Astrocyte (in vitro differentiated cells and primary cell): ENCODE data around the gene TRAPPC4. TPM values are rescaled to one million over a fixed set of nuclear protein-coding genes. Genes with fewer than 3 reads are reported as not detected.

Experiments
- DNase-seq: peaks from one replicate; pipeline ENCODE4 v3.0.0-alpha.2; 2010; ENCODE audit warnings: low read depth
- FAIRE-seq: peaks from 2 replicates; lab custom pipeline; 2011; peaks lifted over from hg19 to GRCh38; lab: Jason Lieb, UNC
- H2AFZ ChIP-seq: 2 replicates; pipeline ENCODE4 v1.6.0; 2012; ENCODE audit warnings: low read depth, low read length, inconsistent platforms
- H3K27ac ChIP-seq: 2 replicates; pipeline ENCODE4 v1.5.1; 2011; ENCODE audit warnings: low read depth, low read length, inconsistent platforms
- H3K27me3 ChIP-seq: 2 replicates; pipeline ENCODE4 v1.6.0; 2011; ENCODE audit warnings: low read length, inconsistent platforms; ENCODE audit not compliant: insufficient read depth
- H3K36me3 ChIP-seq: 2 replicates; pipeline ENCODE4 v1.5.1; 2011; ENCODE audit warnings: low read length, inconsistent platforms; ENCODE audit not compliant: insufficient read depth
- H3K4me1 ChIP-seq: 2 replicates; pipeline ENCODE4 v1.5.1; 2011; ENCODE audit warnings: low read length, inconsistent platforms; ENCODE audit not compliant: insufficient read depth
- H3K4me2 ChIP-seq: 2 replicates; pipeline ENCODE4 v1.6.0; 2012; ENCODE audit warnings: low read length, inconsistent platforms
- H3K4me3 ChIP-seq: 2 replicates; pipeline ENCODE4 v1.5.1; 2011; ENCODE audit warnings: low read depth, mild to moderate bottlenecking, low read length, inconsistent platforms; ENCODE audit not compliant: insufficient read depth
- H3K79me2 ChIP-seq: 2 replicates; pipeline ENCODE4 v1.6.0; 2012; ENCODE audit warnings: mild to moderate bottlenecking, low read length, inconsistent platforms; ENCODE audit not compliant: insufficient read depth
- H3K9ac ChIP-seq: 2 replicates; pipeline ENCODE4 v1.6.0; 2012; ENCODE audit warnings: mild to moderate bottlenecking, low read length, inconsistent platforms
- H3K9me3 ChIP-seq: 2 replicates; pipeline ENCODE4 v1.5.1; 2012; ENCODE audit warnings: low read depth, mild to moderate bottlenecking, low read length, inconsistent platforms; ENCODE audit not compliant: insufficient read depth
- H4K20me1 ChIP-seq: 2 replicates; pipeline ENCODE4 v1.6.0; 2012; ENCODE audit warnings: low read length, inconsistent platforms; ENCODE audit not compliant: insufficient read depth
- H3K27ac Mint-ChIP-seq: one replicate; pipeline ENCODE4 v1.8.0; 2021; ENCODE audit warnings: mild to moderate bottlenecking, mixed read lengths; ENCODE audit not compliant: unreplicated experiment
- H3K27me3 Mint-ChIP-seq: one replicate; pipeline ENCODE4 v1.8.0; 2021; ENCODE audit warnings: low read depth, mixed read lengths; ENCODE audit not compliant: unreplicated experiment
- H3K36me3 Mint-ChIP-seq: one replicate; pipeline ENCODE4 v1.8.0; 2021; ENCODE audit warnings: low read depth, mixed read lengths; ENCODE audit not compliant: unreplicated experiment
- H3K4me1 Mint-ChIP-seq: one replicate; pipeline ENCODE4 v1.8.0; 2021; ENCODE audit warnings: low read depth, mixed read lengths; ENCODE audit not compliant: unreplicated experiment
- H3K4me3 Mint-ChIP-seq: one replicate; pipeline ENCODE4 v1.8.0; 2021; ENCODE audit warnings: mild to moderate bottlenecking, moderate library complexity, mixed read lengths; ENCODE audit not compliant: unreplicated experiment
- H3K9me3 Mint-ChIP-seq: one replicate; pipeline ENCODE4 v1.8.0; 2021; ENCODE audit warnings: mild to moderate bottlenecking, mixed read lengths; ENCODE audit not compliant: unreplicated experiment
- EZH2 ChIP-seq: IDR thresholded peaks from 2 replicates; pipeline ENCODE4 v1.6.1; 2012; ENCODE audit warnings: mild to moderate bottlenecking, low read length, inconsistent platforms; ENCODE audit not compliant: insufficient read depth
- total RNA-seq: library from RNA; stranded (reverse); gene quantifications from 2 replicates; pipeline ENCODE4 v1.2.1, GENCODE V29; 2021
- TF ChIP-seq, protein P1 (sequence below): IDR thresholded peaks from 2 replicates; pipeline ENCODE4 v1.5.1; 2011; ENCODE audit warnings: low read depth, mild to moderate bottlenecking, inconsistent platforms, low read length, moderate library complexity; ENCODE audit not compliant: insufficient read depth

TRAPPC4 gene
- total RNA-seq, 1 donor from 2014 or later, result 88.3 TPM

DNA sequence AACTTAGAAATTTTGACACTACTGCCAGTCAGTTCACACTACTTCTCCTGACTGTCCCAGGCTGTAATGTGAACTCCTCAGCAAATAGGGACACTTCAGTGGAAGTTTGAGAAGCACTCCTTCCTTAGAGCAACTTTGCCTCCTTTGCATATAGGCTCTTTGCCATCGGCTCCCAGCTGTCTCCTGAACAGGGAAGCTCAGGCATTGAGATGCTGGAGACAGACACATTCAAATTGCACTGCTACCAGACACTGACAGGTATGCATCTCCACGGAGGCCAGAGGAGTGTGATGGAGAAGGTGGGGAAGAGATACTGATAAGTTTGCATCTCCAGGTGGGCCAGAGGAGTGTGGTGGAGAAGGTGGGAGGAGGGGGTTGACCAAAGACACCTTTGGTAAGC lies 1.4 kb downstream of the TRAPPC4 start:
- Histone ChIP-seq H2AFZ (no peak overlapping the region), H3K4me2 (peak overlapping the region; percentile 86), H3K27me3 (no peaks in the 10 kb centered on the region), H3K79me2 (peaks cover 72% of the 10 kb centered on the region), H4K20me1 (peaks cover 76% of the 10 kb centered on the region), H3K4me3 (peak overlapping the region; percentile 20), H3K9me3 (no peaks in the 10 kb centered on the region), H3K27ac (no peak overlapping the region), H3K36me3 (peaks cover 28% of the 10 kb centered on the region), H3K9ac (peak overlapping the region; percentile 95), H3K4me1 (peaks cover 19% of the 10 kb centered on the region)
- DNase-seq, result no peak
- Mint-ChIP-seq H3K4me3 (peak overlapping the region; percentile 99), H3K4me1 (peaks cover 29% of the 10 kb centered on the region), H3K9me3 (no peaks in the 10 kb centered on the region), H3K36me3 (peaks cover 16% of the 10 kb centered on the region), H3K27ac (peak overlapping the region; percentile 86), H3K27me3 (no peaks in the 10 kb centered on the region)
- no peak for TF ChIP-seq EZH2
- TF ChIP-seq, protein P1, sequence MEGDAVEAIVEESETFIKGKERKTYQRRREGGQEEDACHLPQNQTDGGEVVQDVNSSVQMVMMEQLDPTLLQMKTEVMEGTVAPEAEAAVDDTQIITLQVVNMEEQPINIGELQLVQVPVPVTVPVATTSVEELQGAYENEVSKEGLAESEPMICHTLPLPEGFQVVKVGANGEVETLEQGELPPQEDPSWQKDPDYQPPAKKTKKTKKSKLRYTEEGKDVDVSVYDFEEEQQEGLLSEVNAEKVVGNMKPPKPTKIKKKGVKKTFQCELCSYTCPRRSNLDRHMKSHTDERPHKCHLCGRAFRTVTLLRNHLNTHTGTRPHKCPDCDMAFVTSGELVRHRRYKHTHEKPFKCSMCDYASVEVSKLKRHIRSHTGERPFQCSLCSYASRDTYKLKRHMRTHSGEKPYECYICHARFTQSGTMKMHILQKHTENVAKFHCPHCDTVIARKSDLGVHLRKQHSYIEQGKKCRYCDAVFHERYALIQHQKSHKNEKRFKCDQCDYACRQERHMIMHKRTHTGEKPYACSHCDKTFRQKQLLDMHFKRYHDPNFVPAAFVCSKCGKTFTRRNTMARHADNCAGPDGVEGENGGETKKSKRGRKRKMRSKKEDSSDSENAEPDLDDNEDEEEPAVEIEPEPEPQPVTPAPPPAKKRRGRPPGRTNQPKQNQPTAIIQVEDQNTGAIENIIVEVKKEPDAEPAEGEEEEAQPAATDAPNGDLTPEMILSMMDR, result no peak
- no peak for FAIRE-seq

DNA sequence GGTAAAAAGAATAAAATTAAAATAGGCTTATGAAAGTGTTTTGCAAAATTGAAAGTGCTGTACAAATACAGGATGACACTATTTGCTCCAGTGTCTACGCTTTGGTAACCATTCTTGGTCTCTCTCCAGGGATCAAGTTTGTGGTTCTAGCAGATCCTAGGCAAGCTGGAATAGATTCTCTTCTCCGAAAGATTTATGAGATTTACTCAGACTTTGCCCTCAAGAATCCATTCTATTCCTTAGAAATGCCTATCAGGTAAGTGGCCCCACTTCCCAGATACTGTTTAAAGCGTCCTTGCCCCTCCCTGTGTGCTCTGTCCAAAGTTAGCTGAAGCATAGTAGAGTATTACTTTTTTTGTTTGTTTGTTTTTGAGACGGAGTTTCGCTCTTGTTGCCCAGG lies 3.1 kb downstream of the TRAPPC4 start:
- H3K36me3 ChIP-seq, result peaks cover 15% of the 10 kb centered on the region
- peaks cover 11% of the 10 kb centered on the region for H3K4me1 ChIP-seq
- Mint-ChIP-seq H3K9me3 (no peaks in the 10 kb centered on the region), H3K36me3 (peaks cover 20% of the 10 kb centered on the region), H3K4me3 (peak overlapping the region; percentile 45), H3K27ac (no peak overlapping the region), H3K4me1 (peaks cover 16% of the 10 kb centered on the region), H3K27me3 (no peaks in the 10 kb centered on the region)
- no peak overlapping the region for H2AFZ ChIP-seq
- no peak for TF ChIP-seq EZH2
- TF ChIP-seq, protein P1, result no peak
- H3K9ac ChIP-seq, result no peak overlapping the region
- FAIRE-seq, result no peak
- H3K9me3 ChIP-seq, result no peaks in the 10 kb centered on the region
- no peaks in the 10 kb centered on the region for H3K27me3 ChIP-seq
- no peak overlapping the region for H3K4me2 ChIP-seq
- H3K79me2 ChIP-seq, result peaks cover 56% of the 10 kb centered on the region
- no peak overlapping the region for H3K4me3 ChIP-seq
- no peak for DNase-seq
- peaks cover 67% of the 10 kb centered on the region for H4K20me1 ChIP-seq
- no peak overlapping the region for H3K27ac ChIP-seq

DNA sequence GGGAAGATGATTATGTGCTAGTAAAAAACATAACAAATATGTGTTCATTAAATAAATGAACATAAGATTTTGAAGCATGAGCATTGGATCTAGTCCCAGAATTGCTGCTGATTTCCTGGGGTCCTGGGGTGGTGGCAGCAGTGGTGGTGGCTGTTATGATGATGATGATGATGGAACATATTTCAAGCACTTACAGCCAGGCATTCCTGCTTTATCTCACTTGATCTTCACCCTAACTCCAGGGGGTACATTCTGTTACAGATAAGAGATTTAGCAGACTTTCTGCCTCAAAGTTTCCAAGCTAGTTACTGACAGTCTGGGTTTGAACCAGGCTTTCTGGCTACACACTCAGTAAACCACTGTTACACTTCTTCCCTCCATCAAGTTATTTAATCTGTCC lies 5.2 kb downstream of the TRAPPC4 start:
- no peak overlapping the region for H3K27ac ChIP-seq

More for the DNA sequence above, 5.2 kb downstream of the TRAPPC4 start:
- TF ChIP-seq EZH2, result no peak
- TF ChIP-seq, protein P1, result no peak
- H3K9me3 ChIP-seq, result no peaks in the 10 kb centered on the region
- peaks cover 58% of the 10 kb centered on the region for H4K20me1 ChIP-seq
- H3K4me1 ChIP-seq, result peaks cover 10% of the 10 kb centered on the region
- no peak overlapping the region for H3K4me3 ChIP-seq
- peak; percentile 37 for DNase-seq
- H3K4me3 Mint-ChIP-seq, result no peak overlapping the region
- peak overlapping the region; percentile 13 for H3K4me2 ChIP-seq
- peaks cover 14% of the 10 kb centered on the region for H3K4me1 Mint-ChIP-seq
- no peak overlapping the region for H2AFZ ChIP-seq
- H3K9me3 Mint-ChIP-seq, result no peaks in the 10 kb centered on the region
- no peaks in the 10 kb centered on the region for H3K27me3 Mint-ChIP-seq
- H3K27me3 ChIP-seq, result no peaks in the 10 kb centered on the region
- peaks cover 12% of the 10 kb centered on the region for H3K36me3 ChIP-seq
- H3K27ac Mint-ChIP-seq, result no peak overlapping the region
- peaks cover 25% of the 10 kb centered on the region for H3K36me3 Mint-ChIP-seq
- H3K9ac ChIP-seq, result no peak overlapping the region
- FAIRE-seq, result no peak
- peaks cover 37% of the 10 kb centered on the region for H3K79me2 ChIP-seq
